ENCODE results near the gene CFAP74. TPM values are rescaled to one million over a fixed set of nuclear protein-coding genes. Genes with fewer than 3 reads are reported as not detected.

Gene CFAP74
- polyA plus RNA-seq, 1 experiment = not detected

- H3K9me3 ChIP-seq (ENCODE audit: control insufficient read depth, insufficient read depth, low read length) = no peaks in the 10 kb centered on the region; the same call in 1 of the 2 replicates
- TF ChIP-seq CTCF (IDR thresholded peaks at IDR 0.05; ENCODE audit: low read depth, low read length) = no peak
- DNase-seq (ENCODE audit: low read depth, low spot score) = no peak
- CTCF ChIA-PET = no interaction called here
- no peak overlapping the region for H3K27ac ChIP-seq (ENCODE audit: low read depth, low read length)
- POLR2A ChIA-PET = no interaction called here
- peaks cover 40% of the 10 kb centered on the region for H3K27me3 ChIP-seq (ENCODE audit: control insufficient read depth, insufficient read depth, low read length)
- H3K4me3 ChIP-seq (ENCODE audit: low read depth, low read length) = no peak overlapping the region
Measured at GRCh38 chr1:2029561-2029960, 26.0 kb upstream of the CFAP74 start.

- no peak for DNase-seq (ENCODE audit: low read depth, low spot score)
- POLR2A ChIA-PET = no interaction called here
- TF ChIP-seq CTCF (IDR thresholded peaks at IDR 0.05; ENCODE audit: low read depth, low read length) = no peak
- H3K27ac ChIP-seq (ENCODE audit: low read depth, low read length) = no peak overlapping the region
- peaks cover 45% of the 10 kb centered on the region for H3K27me3 ChIP-seq (ENCODE audit: control insufficient read depth, insufficient read depth, low read length)
- CTCF ChIA-PET = no interaction called here
- no peak overlapping the region for H3K4me3 ChIP-seq (ENCODE audit: low read depth, low read length)
- no peaks in the 10 kb centered on the region; the same call in 1 of the 2 replicates for H3K9me3 ChIP-seq (ENCODE audit: control insufficient read depth, insufficient read depth, low read length)
Measured at GRCh38 chr1:2028870-2029560, 25.4 kb upstream of the CFAP74 start.

DNA sequence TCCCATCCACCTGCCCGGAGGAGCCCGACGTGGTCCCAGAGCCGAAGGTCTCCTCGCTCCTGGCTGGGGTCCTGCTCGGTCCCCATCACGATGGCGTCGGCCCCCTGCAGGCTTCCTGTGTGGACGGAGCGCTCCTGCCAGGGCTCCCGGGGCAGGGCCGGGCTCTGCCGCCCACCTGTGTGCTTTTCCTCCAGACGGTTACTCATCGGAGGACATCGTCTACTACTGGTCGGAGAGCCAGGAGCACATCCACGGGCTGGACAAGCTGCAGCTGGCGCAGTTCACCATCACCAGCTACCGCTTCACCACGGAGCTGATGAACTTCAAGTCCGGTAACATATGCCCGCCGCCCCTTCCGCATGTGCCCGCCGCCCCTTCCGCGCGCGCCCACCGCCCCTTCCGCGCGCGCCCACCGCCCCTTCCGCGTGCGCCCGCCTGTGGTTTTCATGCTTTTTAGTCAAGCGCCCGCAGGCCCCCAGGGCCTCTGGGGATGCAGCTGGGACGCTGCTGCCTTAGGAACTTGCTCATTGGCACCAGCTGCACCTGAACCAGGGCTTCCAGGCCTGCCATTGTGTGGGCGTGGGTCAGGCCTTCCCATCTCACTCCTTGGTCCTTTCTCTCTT, 24.5 kb upstream of the CFAP74 start:
- DNase-seq (ENCODE audit: low read depth, low spot score) = no peak
- H3K4me3 ChIP-seq (ENCODE audit: low read depth, low read length) = no peak overlapping the region
- ChIA-PET CTCF (no interaction called here), POLR2A (no interaction called here)
- peaks cover 46% of the 10 kb centered on the region for H3K27me3 ChIP-seq (ENCODE audit: control insufficient read depth, insufficient read depth, low read length)
- H3K27ac ChIP-seq (ENCODE audit: low read depth, low read length) = no peak overlapping the region
- TF ChIP-seq CTCF (IDR thresholded peaks at IDR 0.05; ENCODE audit: low read depth, low read length) = no peak
- H3K9me3 ChIP-seq (ENCODE audit: control insufficient read depth, insufficient read depth, low read length) = no peaks in the 10 kb centered on the region; the same call in 1 of the 2 replicates

DNA sequence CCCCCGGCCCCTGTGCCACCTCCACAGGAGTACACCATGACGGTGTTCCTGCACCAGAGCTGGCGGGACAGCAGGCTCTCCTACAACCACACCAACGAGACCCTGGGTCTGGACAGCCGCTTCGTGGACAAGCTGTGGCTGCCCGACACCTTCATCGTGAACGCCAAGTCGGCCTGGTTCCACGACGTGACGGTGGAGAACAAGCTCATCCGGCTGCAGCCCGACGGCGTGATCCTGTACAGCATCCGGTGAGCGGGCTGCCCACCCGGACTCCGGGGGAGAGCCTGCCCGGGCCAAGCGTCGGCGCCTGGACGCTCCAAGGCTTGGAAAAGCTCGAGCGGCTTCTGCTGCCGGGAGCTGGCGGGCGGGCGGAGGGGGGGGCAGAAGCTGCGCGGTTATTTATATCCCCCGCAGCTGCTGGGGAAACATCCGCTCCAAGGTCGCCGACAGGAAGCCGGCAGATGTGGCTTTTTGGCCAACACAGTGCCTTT, 21.9 kb upstream of the CFAP74 start:
- ChIA-PET CTCF (interaction anchor here (0.5 to 1.0 kb wide), 2 partner anchors 9 to 19 kb away, joined by 3 to 4 read pairs; no protein-coding TSS in a partner anchor), POLR2A (no interaction called here)
- no peak for DNase-seq (ENCODE audit: low read depth, low spot score)
- H3K27ac ChIP-seq (ENCODE audit: low read depth, low read length) = no peak overlapping the region
- H3K4me3 ChIP-seq (ENCODE audit: low read depth, low read length) = no peak overlapping the region
- peaks cover 58% of the 10 kb centered on the region for H3K27me3 ChIP-seq (ENCODE audit: control insufficient read depth, insufficient read depth, low read length)
- TF ChIP-seq CTCF (IDR thresholded peaks at IDR 0.05; ENCODE audit: low read depth, low read length) = no peak
- H3K9me3 ChIP-seq (ENCODE audit: control insufficient read depth, insufficient read depth, low read length) = no peaks in the 10 kb centered on the region; the same call in 1 of the 2 replicates

DNA sequence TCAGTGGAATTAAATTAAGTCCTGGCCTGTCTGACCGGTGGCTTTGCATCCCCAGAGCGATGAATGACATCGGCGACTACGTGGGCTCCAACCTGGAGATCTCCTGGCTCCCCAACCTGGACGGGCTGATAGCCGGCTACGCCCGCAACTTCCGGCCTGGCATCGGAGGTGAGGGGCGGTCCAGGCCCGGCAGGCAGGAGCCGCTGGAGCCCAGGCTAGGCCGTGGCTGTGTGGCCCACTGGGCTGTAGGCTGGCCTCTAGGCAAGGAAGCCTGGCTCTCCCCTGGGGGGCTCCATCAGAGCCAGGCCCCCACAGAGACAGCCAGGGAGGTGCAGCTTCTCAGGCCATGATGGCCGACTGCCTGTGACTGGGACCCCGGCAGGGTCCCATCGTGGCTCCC, 21.3 kb upstream of the CFAP74 start:
- POLR2A ChIA-PET = no interaction called here
- no peak for DNase-seq (ENCODE audit: low read depth, low spot score)
- H3K27ac ChIP-seq (ENCODE audit: low read depth, low read length) = no peak overlapping the region
- CTCF ChIA-PET = interaction anchor here (1.0 kb wide), 1 partner anchor 19 kb away, joined by 3 read pairs; no protein-coding TSS in a partner anchor
- no peak overlapping the region for H3K4me3 ChIP-seq (ENCODE audit: low read depth, low read length)
- peaks cover 61% of the 10 kb centered on the region for H3K27me3 ChIP-seq (ENCODE audit: control insufficient read depth, insufficient read depth, low read length)
- H3K9me3 ChIP-seq (ENCODE audit: control insufficient read depth, insufficient read depth, low read length) = no peaks in the 10 kb centered on the region; the same call in 1 of the 2 replicates
- TF ChIP-seq CTCF (IDR thresholded peaks at IDR 0.05; ENCODE audit: low read depth, low read length) = no peak

Measured in AG04450 (cell line).